ENCODE measurements around the gene ACVR1C.
A peak's percentile ranks its signal among the peaks of the same experiment; 100 is the strongest.

Gene ACVR1C

DNA sequence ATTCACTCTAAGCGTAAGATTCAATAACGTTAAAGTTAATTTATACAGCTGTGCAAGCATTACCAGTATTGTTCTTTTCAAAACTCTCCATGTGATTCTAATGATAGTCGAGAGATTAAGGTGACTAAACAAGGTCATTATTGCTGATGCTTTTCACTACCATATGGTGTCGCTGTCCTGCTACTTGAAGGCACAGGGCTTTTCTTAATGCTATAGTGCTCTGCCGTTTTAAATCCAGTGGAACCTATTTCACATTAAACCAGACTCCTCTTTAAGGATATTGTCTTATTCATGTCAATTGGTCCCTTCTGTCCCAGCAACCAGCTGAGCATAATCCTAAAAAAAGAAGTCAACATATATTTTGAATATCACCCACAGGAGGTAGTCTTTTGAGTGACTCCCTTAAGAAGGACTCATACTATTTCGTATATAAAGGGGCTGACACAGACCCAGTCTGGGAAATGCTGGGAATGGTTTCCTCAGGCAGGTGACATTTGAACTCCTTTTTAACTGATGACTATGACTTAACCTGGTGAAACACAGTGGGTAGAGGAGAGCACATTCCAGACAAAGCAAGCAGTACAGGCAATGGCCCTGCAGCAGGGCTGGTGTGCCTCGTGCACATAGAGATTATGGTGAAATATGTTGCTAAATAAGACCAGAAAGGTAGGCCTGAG, 130.9 kb downstream of the ACVR1C start:
- DNase-seq (ENCODE audit: low read depth) = no peak

DNA sequence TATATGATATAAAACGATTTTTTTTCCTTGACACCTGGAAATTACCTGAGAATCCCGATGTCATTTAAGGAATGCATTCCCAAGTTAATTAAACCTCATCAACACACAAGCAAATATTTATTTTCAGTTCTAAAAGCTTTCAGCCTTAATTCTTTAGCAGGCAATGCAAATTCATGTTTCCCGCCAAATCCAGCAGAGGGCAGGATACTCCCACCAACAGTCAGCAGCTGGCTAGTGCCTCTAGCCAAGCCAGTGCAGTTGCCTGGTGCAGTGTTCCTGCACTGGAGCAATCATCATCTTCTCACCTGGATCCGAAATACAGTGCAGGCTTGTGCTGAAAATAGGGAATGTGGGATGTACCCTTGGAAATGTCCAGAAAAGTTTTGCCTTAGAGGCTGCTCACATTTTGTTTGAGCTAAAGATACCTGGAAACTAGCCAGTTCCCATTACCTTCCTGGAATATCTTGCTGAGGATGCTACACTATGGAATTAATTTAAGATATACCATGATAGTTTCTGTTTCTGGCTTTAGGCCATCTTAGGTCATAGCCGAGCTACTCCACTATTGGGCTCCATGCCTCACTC, 136.4 kb downstream of the ACVR1C start:
- DNase-seq (ENCODE audit: low read depth) = peak; percentile 61

DNA sequence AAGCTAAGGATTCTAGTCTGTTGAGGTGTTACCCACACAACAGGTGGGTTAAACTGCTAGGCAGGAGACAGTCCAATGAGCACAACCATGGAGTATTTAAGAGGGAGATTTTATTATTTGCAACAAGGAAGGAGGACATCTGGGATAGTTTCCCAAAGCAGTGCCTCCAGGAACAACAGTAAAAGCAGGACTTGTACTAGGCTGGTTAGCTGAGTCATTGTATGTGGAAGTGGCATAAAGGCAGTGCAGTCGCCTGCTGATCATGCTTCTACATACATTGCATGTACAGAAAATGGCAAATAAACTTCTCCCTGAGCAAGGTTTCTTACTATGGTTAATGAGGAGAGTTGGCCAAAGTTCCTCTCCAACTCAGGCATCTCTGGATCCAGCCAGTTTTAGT, 138.7 kb downstream of the ACVR1C start:
- no peak for DNase-seq (ENCODE audit: low read depth)

DNA sequence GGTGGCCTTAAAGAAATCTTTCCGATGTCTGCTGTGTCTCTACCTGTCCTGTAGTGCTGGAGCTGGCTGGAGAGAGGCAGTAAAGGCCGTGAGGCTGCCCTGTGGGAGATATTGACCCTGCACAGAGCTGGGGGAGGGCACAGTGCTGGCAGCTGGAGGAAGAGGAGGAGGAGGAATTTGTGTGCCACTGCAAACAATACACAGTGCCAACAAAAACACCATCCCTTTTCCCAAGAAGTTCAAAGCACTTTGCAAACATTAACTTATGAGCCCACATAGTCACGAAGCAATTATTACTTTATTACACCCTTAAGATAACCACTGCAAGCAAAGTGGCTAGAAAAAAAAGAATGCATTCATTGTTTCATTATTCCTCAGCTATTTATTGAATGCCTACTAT, 139.8 kb downstream of the ACVR1C start:
- DNase-seq (ENCODE audit: low read depth) = no peak

DNA sequence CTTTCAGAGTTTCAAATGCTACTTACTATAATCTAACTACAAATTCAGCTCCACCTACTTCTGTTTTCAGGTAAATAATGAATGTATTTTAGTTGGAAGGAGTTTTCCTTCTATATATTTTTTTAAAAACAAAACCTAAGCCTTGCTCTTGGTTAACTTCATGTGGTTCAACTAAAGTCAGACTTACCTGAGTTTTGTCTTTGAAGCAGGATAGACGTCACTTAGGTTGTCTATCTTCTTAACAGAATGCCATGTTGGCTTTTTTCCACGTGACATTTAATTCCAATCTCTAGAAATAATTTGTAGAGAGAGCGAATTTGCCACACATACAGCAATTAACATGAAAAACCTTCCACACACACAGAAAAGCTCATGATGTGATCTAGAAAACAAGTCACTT, 140.9 kb downstream of the ACVR1C start:
- DNase-seq (ENCODE audit: low read depth) = no peak

DNA sequence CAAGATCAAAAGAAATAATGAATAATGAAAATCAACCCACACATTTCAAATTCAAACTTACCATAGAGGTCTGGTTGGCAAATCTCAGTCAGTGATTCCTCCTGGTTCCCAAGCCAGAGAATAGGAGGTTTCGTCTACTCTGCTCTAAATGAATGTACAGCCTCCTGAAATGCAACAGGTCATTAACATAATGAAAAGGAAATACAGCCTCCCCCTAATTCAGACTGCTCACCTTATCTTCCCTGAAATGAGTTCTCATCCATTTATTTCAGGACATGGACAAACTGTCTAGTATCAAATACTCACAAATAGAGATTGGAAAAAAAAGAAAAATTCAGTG, 141.4 kb downstream of the ACVR1C start:
- DNase-seq (ENCODE audit: low read depth) = no peak

DNA sequence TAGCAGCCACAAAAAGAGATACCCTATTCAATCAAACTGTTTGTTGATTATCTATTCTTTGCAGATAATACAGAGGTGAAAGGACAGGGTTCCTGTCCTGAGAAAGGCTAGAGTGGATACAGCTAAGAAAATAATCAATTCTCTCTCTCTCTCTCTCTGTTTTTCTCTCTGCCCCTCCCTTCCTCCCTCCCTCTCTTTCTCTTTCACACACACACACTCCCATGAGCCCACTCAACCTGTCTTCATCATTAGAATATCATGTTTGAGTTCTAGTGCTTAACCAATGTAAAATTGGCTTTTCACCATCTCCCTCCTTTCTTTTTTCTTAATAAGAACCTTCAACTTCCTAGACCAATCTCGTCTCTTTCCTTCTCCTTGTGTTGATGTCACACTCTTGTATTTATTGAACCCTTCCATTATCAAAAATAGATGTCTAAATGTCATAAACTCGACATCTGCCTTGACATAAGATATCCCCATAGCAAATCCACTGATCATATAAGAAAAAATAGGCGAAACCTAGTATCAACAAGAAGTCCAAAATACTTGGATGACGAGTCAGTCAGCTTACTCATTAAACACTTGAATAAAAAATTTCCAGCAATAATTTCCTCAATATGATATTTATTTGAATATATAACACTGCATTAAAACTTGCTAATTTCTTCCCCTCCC, 141.9 kb downstream of the ACVR1C start:
- no peak for DNase-seq (ENCODE audit: low read depth)

DNA sequence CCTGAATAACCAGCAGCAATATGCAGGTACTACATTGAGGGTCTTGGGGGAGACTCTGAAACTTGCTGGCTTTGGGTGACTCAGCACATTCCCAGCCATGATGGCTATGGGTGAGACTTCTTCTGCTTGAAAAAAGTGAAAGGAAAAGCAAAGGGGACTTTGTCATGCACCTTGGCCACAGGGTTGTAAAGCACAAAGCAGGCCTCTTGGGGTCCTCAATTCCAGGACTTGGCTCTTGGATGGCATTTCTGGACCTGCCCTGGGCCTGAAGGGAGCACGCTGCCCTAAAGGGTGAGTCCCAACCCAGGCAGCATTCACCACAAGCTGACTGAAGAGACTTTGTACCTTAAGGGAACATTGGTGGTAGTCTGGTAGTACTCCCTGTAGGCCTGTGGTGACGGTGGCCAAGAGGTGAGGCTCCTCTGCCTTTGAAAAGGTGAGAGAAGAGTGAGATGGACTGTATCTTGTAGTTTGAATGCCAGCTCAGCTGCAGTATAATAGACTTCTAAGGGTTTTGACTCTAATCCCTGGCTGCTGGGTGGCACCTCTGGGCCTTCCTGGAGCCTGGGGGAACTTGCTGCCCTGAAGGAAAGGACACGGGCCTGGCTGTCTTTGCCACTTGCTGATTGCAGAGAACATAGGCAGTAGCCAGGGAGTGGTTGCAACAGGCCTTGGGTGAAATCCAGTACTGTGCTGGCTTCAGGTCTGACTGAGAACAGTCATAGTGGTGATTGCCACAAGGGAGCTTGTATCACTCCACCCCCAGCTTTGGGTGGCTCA, 148.3 kb downstream of the ACVR1C start:
- DNase-seq (ENCODE audit: low read depth) = no peak

DNA sequence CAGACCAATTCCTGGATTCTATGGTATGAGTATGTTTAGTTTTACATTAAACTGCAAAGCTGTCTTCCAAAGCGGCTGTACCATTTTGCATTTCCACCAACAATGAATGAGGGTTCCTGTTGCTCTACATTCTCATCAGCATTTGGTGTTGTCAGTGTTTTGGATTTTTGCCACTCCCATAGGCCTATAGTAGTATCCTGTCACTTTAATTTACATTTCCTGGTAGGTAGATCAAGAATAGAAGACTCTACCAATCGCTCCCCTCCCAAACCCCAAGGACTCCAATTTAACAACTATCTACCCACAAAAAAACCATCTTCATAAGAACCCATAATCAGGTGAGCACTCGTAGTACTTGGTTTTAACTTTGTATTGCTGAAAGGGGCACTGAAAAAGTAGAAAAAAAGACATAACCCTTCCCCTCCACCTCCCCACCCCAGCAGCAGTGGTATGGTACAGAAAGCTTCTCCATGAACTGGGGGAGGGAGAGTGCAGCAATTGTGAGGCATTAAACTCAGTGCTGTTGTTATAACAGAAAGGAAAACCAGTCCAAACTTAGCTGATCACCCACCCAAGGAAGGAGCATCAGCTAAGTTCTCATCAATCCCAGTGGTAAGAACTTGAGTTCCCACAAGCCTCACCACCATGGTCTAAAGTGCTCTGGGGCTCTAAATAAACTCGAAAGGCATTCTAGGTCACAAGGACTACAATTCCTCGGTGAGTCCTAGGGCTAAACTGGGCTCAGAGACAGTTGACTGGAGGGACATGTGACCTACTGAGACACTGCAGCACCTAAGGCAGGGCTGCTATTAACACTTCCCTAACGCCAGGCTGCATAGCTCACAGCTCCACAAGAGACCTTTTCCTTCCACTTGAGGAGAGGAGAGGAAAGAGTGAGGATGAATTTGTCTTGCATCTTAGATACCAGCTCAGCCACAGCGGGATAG, 149.3 kb downstream of the ACVR1C start:
- no peak for DNase-seq (ENCODE audit: low read depth)

DNA sequence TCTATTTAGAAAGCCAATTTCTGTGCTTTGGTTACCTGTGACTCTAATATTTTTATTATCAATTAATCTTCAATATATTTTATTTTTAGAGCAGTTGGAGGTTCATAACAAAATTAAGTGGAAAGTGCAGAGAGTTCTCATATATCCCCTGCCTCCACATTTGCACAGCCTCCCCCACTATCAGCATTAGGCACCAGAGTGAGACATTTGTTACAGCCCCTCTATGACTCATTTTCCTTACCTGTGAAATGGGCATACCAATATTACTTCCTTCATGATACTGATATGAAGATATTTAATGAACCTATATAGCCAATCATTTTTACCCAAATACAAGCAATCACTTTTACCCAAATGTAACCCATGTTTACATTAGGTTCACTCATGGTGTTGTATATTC, 150.7 kb downstream of the ACVR1C start:
- DNase-seq (ENCODE audit: low read depth) = no peak

DNA sequence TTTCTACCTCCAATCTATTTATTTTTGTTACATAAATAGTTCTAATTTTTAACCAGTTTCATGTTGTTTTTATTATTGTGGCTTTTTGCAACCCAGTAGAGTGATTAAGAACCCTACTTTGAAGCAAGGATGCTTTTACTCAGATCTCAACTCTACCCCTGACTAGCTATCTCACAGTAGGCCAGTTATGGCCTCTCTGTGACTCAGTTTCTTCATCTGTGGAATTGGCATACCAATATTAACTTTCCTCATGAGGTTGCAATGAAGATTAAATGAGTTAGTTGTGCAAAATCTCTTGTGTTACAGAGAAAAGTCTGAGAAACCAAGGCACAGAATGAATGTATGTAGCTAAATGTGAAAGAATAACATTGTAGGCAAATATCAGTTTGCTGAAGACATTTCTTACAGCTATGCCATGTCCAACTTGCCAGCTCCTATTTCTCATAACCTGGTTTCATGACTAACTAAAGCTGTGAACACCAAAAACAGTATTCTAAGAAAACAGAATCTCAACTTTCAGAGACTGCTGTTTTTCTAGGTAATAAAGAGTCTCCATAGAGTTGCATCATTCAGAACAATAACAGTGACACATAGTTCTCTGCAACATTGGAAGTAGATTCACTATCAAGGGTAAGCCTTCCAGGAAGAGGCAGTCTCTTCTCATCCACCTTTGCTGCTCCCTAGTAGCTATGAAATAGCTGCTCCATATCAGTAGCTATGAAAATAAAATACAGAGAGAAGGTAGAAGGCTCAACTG, 151.5 kb downstream of the ACVR1C start:
- DNase-seq (ENCODE audit: low read depth) = no peak
